GM06990 (cell line): ENCODE measurements around the gene CCND1.

Source experiments
- DNase-seq: peaks from one replicate; pipeline ENCODE4 v3.0.0-alpha.2; 2011; ENCODE audit not compliant: insufficient read length; ENCODE audit errors: extremely low read depth
- H3K27me3 ChIP-seq: replicated peaks from 2 replicates; pipeline ENCODE4 v1.6.0; 2011; ENCODE audit warnings: low read length; ENCODE audit not compliant: control insufficient read depth, insufficient read depth
- H3K36me3 ChIP-seq: 2 replicates; pipeline ENCODE4 v1.5.1; 2011; ENCODE audit warnings: low read length; ENCODE audit not compliant: control insufficient read depth, insufficient read depth
- H3K4me3 ChIP-seq: replicated peaks from 2 replicates; pipeline ENCODE4 v1.5.1; 2011; ENCODE audit warnings: low read depth, mild to moderate bottlenecking, control low read depth, low read length
- TF ChIP-seq, protein P1 (sequence below): IDR thresholded peaks from 2 replicates; pipeline ENCODE4 v1.5.1; 2011; ENCODE audit warnings: low read length, control low read depth, mild to moderate bottlenecking, inconsistent platforms; ENCODE audit not compliant: insufficient read depth, poor library complexity, severe bottlenecking

The CCND1 gene

DNA sequence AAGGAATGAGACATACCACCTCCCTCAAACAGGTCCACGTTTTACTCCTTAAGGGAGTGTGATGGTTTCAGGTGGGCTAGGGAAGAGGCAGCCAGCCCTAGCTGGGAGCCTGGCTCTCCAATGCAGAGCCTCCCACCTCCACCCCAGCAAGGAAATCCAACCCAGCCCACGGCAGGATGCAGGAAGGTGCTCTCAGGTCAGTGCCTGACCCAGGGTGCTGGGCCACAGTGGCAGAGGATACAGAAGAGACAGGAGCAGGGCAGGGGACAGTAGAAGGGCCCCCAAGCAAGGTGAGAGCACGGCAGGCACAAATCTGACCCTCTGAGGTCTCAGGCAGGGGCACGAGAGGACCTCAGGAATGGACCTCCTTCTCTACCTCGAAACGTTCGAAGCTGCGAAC is 26.9 kb upstream of the CCND1 start:
- Histone ChIP-seq H3K36me3 (no peaks in the 10 kb centered on the region), H3K4me3 (no peak overlapping the region), H3K27me3 (no peaks in the 10 kb centered on the region; the same call in 1 of the 2 replicates)
- TF ChIP-seq, protein P1, sequence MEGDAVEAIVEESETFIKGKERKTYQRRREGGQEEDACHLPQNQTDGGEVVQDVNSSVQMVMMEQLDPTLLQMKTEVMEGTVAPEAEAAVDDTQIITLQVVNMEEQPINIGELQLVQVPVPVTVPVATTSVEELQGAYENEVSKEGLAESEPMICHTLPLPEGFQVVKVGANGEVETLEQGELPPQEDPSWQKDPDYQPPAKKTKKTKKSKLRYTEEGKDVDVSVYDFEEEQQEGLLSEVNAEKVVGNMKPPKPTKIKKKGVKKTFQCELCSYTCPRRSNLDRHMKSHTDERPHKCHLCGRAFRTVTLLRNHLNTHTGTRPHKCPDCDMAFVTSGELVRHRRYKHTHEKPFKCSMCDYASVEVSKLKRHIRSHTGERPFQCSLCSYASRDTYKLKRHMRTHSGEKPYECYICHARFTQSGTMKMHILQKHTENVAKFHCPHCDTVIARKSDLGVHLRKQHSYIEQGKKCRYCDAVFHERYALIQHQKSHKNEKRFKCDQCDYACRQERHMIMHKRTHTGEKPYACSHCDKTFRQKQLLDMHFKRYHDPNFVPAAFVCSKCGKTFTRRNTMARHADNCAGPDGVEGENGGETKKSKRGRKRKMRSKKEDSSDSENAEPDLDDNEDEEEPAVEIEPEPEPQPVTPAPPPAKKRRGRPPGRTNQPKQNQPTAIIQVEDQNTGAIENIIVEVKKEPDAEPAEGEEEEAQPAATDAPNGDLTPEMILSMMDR: no peak
- DNase-seq: no peak

- Histone ChIP-seq H3K27me3 (peaks cover under 1% of the 10 kb centered on the region), H3K36me3 (no peaks in the 10 kb centered on the region), H3K4me3 (no peak overlapping the region)
- TF ChIP-seq, protein P1: no peak
- DNase-seq: no peak
Measured at GRCh38 chr11:69615545-69616278, 25.2 kb upstream of the CCND1 start.

- peaks cover 1% of the 10 kb centered on the region; the same call in 1 of the 2 replicates for H3K27me3 ChIP-seq
- no peak for DNase-seq
- TF ChIP-seq, protein P1: no peak
Measured at GRCh38 chr11:69617220-69617619, 23.7 kb upstream of the CCND1 start.

DNA sequence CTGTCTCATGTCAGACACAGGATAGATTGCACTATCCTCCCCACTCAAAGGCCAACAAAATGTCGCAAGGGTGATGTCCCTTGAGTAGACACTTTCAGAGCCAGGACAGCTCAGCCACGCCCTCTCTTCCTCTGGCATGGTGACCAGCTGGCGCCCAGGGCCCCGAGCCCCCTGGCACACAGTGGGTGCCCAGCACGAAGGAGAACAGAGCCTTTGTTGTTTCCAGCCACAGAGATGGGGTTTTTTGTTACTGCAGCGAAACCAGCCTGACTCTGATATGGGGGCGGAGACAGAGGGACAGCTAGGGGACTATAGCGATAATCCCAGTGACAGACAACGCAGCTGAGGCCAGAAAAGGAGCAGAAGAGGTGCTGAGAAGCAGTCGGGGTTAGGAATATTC is 23.3 kb upstream of the CCND1 start:
- peaks cover 1% of the 10 kb centered on the region; the same call in 1 of the 2 replicates for H3K27me3 ChIP-seq
- TF ChIP-seq, protein P1: no peak
- H3K4me3 ChIP-seq: no peak overlapping the region
- no peak for DNase-seq
- no peaks in the 10 kb centered on the region for H3K36me3 ChIP-seq

More at GRCh38 chr11:69617220-69617619, 23.7 kb upstream of the CCND1 start:
- Histone ChIP-seq H3K4me3 (no peak overlapping the region), H3K36me3 (no peaks in the 10 kb centered on the region)

- no peaks in the 10 kb centered on the region for H3K36me3 ChIP-seq
- no peak for DNase-seq
- H3K27me3 ChIP-seq: peaks cover 1% of the 10 kb centered on the region; the same call in 1 of the 2 replicates
- TF ChIP-seq, protein P1: no peak
- no peak overlapping the region for H3K4me3 ChIP-seq
Measured at GRCh38 chr11:69618237-69618636, 22.7 kb upstream of the CCND1 start.
